ENCODE results near the gene LRRTM4.
"Not testable (repeated sequence)": the region's sequence is repeated elsewhere in the genome, so short reads cannot be mapped to it uniquely, and the experiment has no call there.

LRRTM4 gene

GRCh38 chr2:77086478-77086877, 435.7 kb downstream of the LRRTM4 start:
- no peak for TF ChIP-seq CTCF (IDR thresholded peaks at IDR 0.05; ENCODE audit: low read length, missing control alignments)
- DNase-seq (ENCODE audit: low read depth), result no peak

GRCh38 chr2:77086051-77086450, 436.1 kb downstream of the LRRTM4 start:
- no peak for TF ChIP-seq CTCF (IDR thresholded peaks at IDR 0.05; ENCODE audit: low read length, missing control alignments)
- DNase-seq (ENCODE audit: low read depth), result no peak
- H3K4me3 ChIP-seq (replicated peaks; ENCODE audit: low read depth, low read length), result no peak overlapping the region

More at GRCh38 chr2:77086478-77086877, 435.7 kb downstream of the LRRTM4 start:
- H3K4me3 ChIP-seq (replicated peaks; ENCODE audit: low read depth, low read length), result no peak overlapping the region

GRCh38 chr2:77085561-77085960, 436.6 kb downstream of the LRRTM4 start:
- no peak overlapping the region for H3K4me3 ChIP-seq (replicated peaks; ENCODE audit: low read depth, low read length)
- no peak for TF ChIP-seq CTCF (IDR thresholded peaks at IDR 0.05; ENCODE audit: low read length, missing control alignments)
- DNase-seq (ENCODE audit: low read depth), result no peak

- no peak overlapping the region for H3K4me3 ChIP-seq (replicated peaks; ENCODE audit: low read depth, low read length)
- DNase-seq (ENCODE audit: low read depth), result no peak
- TF ChIP-seq CTCF (IDR thresholded peaks at IDR 0.05; ENCODE audit: low read length, missing control alignments), result no peak
Observed at GRCh38 chr2:77081597-77081996, 440.6 kb downstream of the LRRTM4 start.

GRCh38 chr2:77064324-77064723, 457.9 kb downstream of the LRRTM4 start:
- TF ChIP-seq CTCF (IDR thresholded peaks at IDR 0.05; ENCODE audit: low read length, missing control alignments), result no peak
- no peak for DNase-seq (ENCODE audit: low read depth)
- no peak overlapping the region for H3K4me3 ChIP-seq (replicated peaks; ENCODE audit: low read depth, low read length)

GRCh38 chr2:77054938-77055337, 467.2 kb downstream of the LRRTM4 start:
- TF ChIP-seq CTCF (IDR thresholded peaks at IDR 0.05; ENCODE audit: low read length, missing control alignments), result no peak
- DNase-seq (ENCODE audit: low read depth), result no peak
- no peak overlapping the region for H3K4me3 ChIP-seq (replicated peaks; ENCODE audit: low read depth, low read length)

GRCh38 chr2:77046339-77046738, 475.8 kb downstream of the LRRTM4 start:
- DNase-seq (ENCODE audit: low read depth), result no peak
- no peak overlapping the region for H3K4me3 ChIP-seq (replicated peaks; ENCODE audit: low read depth, low read length)
- TF ChIP-seq CTCF (IDR thresholded peaks at IDR 0.05; ENCODE audit: low read length, missing control alignments), result no peak

GRCh38 chr2:77045456-77045855, 476.7 kb downstream of the LRRTM4 start:
- H3K4me3 ChIP-seq (replicated peaks; ENCODE audit: low read depth, low read length); DNase-seq (ENCODE audit: low read depth): not testable (repeated sequence)
